Measurements from ENCODE around the gene ACSL3. TPM values are rescaled to one million over a fixed set of nuclear protein-coding genes. Genes with fewer than 3 reads are reported as not detected.

The ACSL3 gene
- total RNA-seq, 4 donors from 2014 or later, result 25.6 to 52.2 (median 47.2) TPM

DNA sequence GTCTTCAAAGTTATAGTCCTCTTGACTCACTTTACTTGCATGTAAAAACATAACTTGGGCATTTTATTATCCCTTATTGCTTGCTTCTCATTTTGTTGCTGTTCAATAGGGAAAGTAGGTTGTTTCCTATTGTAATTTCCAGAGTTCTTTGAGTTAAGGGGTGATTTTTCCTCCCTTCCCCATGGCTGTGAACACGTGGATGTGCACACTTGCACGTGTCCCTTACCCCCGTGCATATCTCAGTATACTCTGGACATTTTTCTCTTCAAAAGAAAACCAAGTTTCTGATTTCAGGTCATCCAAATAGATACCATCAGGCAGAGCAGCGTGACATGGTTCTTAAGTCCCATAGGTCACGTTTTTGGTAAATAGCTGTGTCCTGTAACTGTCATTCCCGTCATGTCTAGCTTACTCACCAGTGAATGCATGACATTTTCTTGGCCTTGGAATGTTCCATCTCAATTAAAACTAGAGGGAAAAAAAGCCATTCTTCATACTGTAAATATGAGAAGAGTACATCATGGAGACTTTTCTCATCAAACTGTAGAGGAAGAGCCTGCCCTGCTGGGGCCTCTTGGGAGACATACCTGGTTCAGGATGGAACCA, 107.8 kb downstream of the ACSL3 start:
- no peak overlapping the region for H3K4me3 ChIP-seq
- H3K27ac ChIP-seq, result no peak overlapping the region
- no peaks in the 10 kb centered on the region for H3K36me3 ChIP-seq
- no peak for DNase-seq
- H3K27me3 ChIP-seq, result no peaks in the 10 kb centered on the region
- H3K4me1 ChIP-seq, result no peaks in the 10 kb centered on the region
- no peaks in the 10 kb centered on the region for H3K9me3 ChIP-seq
- TF ChIP-seq POLR2A (IDR thresholded peaks at IDR 0.05), result no peak
- no peak for TF ChIP-seq CTCF (IDR thresholded peaks at IDR 0.05)

GRCh38 chr2:222969491-222969890, 108.7 kb downstream of the ACSL3 start:
- Histone ChIP-seq H3K36me3 (no peaks in the 10 kb centered on the region), H3K9me3 (no peaks in the 10 kb centered on the region), H3K4me3 (no peak overlapping the region), H3K27ac (no peak overlapping the region), H3K27me3 (no peaks in the 10 kb centered on the region), H3K4me1 (no peaks in the 10 kb centered on the region)
- DNase-seq, result no peak
- TF ChIP-seq CTCF (IDR thresholded peaks at IDR 0.05) (no peak), POLR2A (IDR thresholded peaks at IDR 0.05) (no peak)

GRCh38 chr2:222972420-222972819, 111.6 kb downstream of the ACSL3 start:
- no peaks in the 10 kb centered on the region for H3K4me1 ChIP-seq
- TF ChIP-seq POLR2A (IDR thresholded peaks at IDR 0.05), result no peak
- no peak for TF ChIP-seq CTCF (IDR thresholded peaks at IDR 0.05)
- H3K36me3 ChIP-seq, result no peaks in the 10 kb centered on the region
- H3K27me3 ChIP-seq, result no peaks in the 10 kb centered on the region
- H3K27ac ChIP-seq, result no peak overlapping the region
- H3K4me3 ChIP-seq, result no peak overlapping the region
- H3K9me3 ChIP-seq, result no peaks in the 10 kb centered on the region
- no peak for DNase-seq

GRCh38 chr2:222973237-222973636, 112.4 kb downstream of the ACSL3 start:
- TF ChIP-seq CTCF (IDR thresholded peaks at IDR 0.05), result no peak
- TF ChIP-seq POLR2A (IDR thresholded peaks at IDR 0.05), result no peak

GRCh38 chr2:222973733-222974132, 112.9 kb downstream of the ACSL3 start:
- no peaks in the 10 kb centered on the region for H3K4me1 ChIP-seq
- H3K27me3 ChIP-seq, result no peaks in the 10 kb centered on the region
- no peak overlapping the region for H3K4me3 ChIP-seq
- H3K27ac ChIP-seq, result no peak overlapping the region
- H3K9me3 ChIP-seq, result no peaks in the 10 kb centered on the region
- DNase-seq, result no peak
- TF ChIP-seq POLR2A (IDR thresholded peaks at IDR 0.05) (no peak), CTCF (IDR thresholded peaks at IDR 0.05) (no peak)
- H3K36me3 ChIP-seq, result no peaks in the 10 kb centered on the region

More at GRCh38 chr2:222973237-222973636, 112.4 kb downstream of the ACSL3 start:
- Histone ChIP-seq H3K9me3 (no peaks in the 10 kb centered on the region), H3K4me1 (no peaks in the 10 kb centered on the region), H3K36me3 (no peaks in the 10 kb centered on the region), H3K4me3 (no peak overlapping the region), H3K27me3 (no peaks in the 10 kb centered on the region), H3K27ac (no peak overlapping the region)
- no peak for DNase-seq

All from Peyer's patch (tissue), 4 donors.